Central memory CD8-positive, alpha-beta T cell (primary cell): Measurements from ENCODE around the gene PRDM16.

Experiments
- ATAC-seq: fragments of 150-1000 bp; cut with Tn5 transposase; replicated peaks from 2 replicates; pipeline ENCODE4 v1.10.0; 2022; ENCODE audit warnings: mild to moderate bottlenecking, moderate FRiP score, moderate number of reproducible peaks; ENCODE audit not compliant: poor library complexity, severe bottlenecking; ENCODE audit errors: extremely low read depth
- DNase-seq, 2 donors: peaks; one replicate each; pipeline ENCODE4 v3.0.0; 2021; ENCODE audit warnings: low spot score in 2 of 2
- H3K27ac Mint-ChIP-seq: one replicate; pipeline ENCODE4 v1.8.0; 2022; ENCODE audit warnings: low read depth, mild to moderate bottlenecking, moderate library complexity, mixed read lengths
- H3K27me3 Mint-ChIP-seq: one replicate; pipeline ENCODE4 v1.8.0; 2022; ENCODE audit warnings: mixed read lengths
- H3K36me3 Mint-ChIP-seq: one replicate; pipeline ENCODE4 v1.8.0; 2022; ENCODE audit warnings: mild to moderate bottlenecking, moderate library complexity, mixed read lengths; ENCODE audit not compliant: insufficient read depth
- H3K4me1 Mint-ChIP-seq: one replicate; pipeline ENCODE4 v1.8.0; 2022; ENCODE audit warnings: mixed read lengths
- H3K4me3 Mint-ChIP-seq: one replicate; pipeline ENCODE4 v1.8.0; 2022; ENCODE audit warnings: mild to moderate bottlenecking, moderate library complexity, mixed read lengths
- H3K9me3 Mint-ChIP-seq: one replicate; pipeline ENCODE4 v1.8.0; 2022; ENCODE audit warnings: mixed read lengths

The PRDM16 gene

DNA sequence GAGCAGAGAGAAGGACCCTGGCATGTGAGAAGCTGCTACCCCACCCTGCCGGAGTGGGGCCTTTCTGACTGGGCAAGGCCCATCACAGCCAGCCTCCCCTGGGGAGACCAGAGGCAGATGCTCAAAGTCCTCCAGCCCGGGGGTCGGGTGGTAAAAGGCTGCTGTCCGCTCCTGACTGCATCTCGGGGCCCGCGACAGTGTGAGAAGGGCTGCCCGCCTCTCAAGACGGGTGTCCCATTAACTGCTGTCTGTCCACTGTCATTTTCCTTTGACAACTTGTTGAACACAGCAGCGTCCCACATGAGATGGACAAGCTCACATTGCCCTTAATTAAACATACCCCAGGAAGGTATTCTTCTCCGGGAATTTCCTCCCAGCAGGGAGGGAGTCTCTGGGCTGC lies 294.0 kb downstream of the PRDM16 start:
- H3K36me3 Mint-ChIP-seq, result no peaks in the 10 kb centered on the region
- peaks cover 18% of the 10 kb centered on the region for H3K27me3 Mint-ChIP-seq
- H3K9me3 Mint-ChIP-seq, result no peaks in the 10 kb centered on the region
- ATAC-seq, result no peak
- no peak overlapping the region for H3K27ac Mint-ChIP-seq
- no peaks in the 10 kb centered on the region for H3K4me1 Mint-ChIP-seq
- no peak for DNase-seq
- H3K4me3 Mint-ChIP-seq, result no peak overlapping the region

DNA sequence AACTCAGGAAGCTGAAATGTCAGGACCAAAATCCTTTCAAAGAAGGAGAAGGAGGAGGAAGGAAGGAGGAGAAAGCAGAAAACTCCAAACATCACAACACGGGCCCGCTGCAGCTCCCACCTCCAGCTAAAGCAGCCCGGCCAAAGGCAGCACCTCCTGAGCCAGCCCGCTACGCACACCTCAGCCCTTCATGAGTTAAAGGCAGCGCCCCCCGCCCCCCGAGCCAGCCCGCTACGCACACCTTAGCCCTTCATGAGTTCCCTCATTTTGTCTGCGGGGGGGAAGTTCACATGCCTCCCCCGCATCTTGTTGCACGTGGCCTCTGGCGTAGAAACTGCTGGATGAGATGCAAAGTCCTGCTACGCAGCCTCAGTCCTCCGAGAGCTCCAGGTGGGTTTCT lies 294.8 kb downstream of the PRDM16 start:
- no peaks in the 10 kb centered on the region for H3K4me1 Mint-ChIP-seq
- peaks cover 18% of the 10 kb centered on the region for H3K27me3 Mint-ChIP-seq
- ATAC-seq (no peak), DNase-seq (no peak)
- H3K36me3 Mint-ChIP-seq, result no peaks in the 10 kb centered on the region
- no peaks in the 10 kb centered on the region for H3K9me3 Mint-ChIP-seq
- H3K4me3 Mint-ChIP-seq, result no peak overlapping the region
- H3K27ac Mint-ChIP-seq, result no peak overlapping the region

DNA sequence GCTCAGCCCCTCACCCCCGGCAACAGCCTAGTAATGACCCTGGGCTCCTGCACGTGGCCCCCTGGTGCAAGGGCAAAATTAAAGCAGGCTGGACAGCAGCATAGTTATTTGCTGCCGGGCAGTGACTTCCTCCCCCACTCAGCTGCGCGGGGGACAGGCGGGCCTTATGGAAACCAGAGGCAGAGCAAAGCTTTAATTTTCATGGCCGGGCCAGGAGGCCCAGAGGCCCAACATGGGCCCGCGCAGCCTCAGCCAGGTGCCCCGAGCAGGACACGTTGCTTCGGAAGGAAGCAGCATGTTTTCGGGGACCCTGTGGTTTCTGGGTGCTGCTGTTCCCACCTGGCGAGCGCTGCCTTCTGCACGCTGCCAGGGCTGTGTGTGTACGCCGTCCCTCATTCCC lies 295.5 kb downstream of the PRDM16 start:
- peaks cover 18% of the 10 kb centered on the region for H3K27me3 Mint-ChIP-seq
- no peaks in the 10 kb centered on the region for H3K9me3 Mint-ChIP-seq
- H3K4me3 Mint-ChIP-seq, result no peak overlapping the region
- H3K36me3 Mint-ChIP-seq, result no peaks in the 10 kb centered on the region
- no peak overlapping the region for H3K27ac Mint-ChIP-seq
- ATAC-seq (no peak), DNase-seq (no peak)
- no peaks in the 10 kb centered on the region for H3K4me1 Mint-ChIP-seq

DNA sequence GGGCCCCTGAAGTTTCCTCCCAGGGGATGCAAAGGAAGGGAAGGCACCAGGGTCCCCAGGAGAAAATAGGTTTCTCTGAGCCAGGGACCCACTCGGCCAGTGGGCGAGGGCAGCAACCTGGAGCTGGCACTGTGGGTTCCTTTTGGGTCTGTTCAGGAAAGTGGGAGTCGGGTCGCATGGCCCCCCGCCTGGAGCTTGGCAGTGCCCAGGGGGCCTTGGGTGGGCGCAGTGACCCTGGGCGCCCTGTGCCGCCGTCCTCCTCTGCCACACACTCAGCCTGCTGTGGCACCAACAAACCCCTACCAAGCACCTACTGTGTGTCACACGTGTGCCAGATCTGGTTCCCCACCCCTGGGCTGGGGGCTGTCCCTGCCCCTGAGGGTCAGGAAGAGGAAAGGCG lies 296.0 kb downstream of the PRDM16 start:
- Mint-ChIP-seq H3K4me1 (no peaks in the 10 kb centered on the region), H3K9me3 (no peaks in the 10 kb centered on the region), H3K27me3 (peaks cover 18% of the 10 kb centered on the region), H3K27ac (no peak overlapping the region), H3K4me3 (no peak overlapping the region), H3K36me3 (no peaks in the 10 kb centered on the region)
- DNase-seq, result no peak
- ATAC-seq, result no peak

DNA sequence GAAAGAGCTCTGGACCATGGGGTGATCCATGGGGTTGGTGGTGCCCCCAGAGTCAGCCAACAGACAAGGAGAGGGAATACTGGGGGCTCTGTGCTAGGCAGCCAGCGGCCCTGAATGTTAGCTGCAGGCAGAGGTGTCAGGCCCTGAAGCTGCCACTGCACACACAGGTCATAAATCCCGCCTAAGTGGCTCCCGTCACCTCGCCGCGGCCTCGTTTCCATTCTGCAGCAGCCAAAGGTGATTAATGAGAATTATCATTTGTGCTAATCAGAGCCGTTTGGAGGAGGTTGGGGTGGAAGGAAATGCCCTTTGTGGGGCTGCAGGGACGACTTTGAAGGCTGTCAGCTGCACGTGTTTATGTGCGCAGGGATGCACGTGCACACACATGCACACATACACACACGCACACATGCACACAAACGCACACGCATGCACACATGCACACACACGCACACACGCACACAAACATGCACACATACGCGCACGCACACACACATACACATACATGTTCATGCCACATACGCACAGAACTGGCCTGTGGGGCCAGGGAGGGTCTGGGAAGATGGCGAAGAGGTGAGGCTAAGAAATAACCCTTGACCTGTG lies 296.6 kb downstream of the PRDM16 start:
- no peaks in the 10 kb centered on the region for H3K9me3 Mint-ChIP-seq
- no peak overlapping the region for H3K4me3 Mint-ChIP-seq
- H3K27me3 Mint-ChIP-seq, result peaks cover 18% of the 10 kb centered on the region
- H3K27ac Mint-ChIP-seq, result no peak overlapping the region
- ATAC-seq, result no peak
- no peak for DNase-seq
- no peaks in the 10 kb centered on the region for H3K36me3 Mint-ChIP-seq
- no peaks in the 10 kb centered on the region for H3K4me1 Mint-ChIP-seq

DNA sequence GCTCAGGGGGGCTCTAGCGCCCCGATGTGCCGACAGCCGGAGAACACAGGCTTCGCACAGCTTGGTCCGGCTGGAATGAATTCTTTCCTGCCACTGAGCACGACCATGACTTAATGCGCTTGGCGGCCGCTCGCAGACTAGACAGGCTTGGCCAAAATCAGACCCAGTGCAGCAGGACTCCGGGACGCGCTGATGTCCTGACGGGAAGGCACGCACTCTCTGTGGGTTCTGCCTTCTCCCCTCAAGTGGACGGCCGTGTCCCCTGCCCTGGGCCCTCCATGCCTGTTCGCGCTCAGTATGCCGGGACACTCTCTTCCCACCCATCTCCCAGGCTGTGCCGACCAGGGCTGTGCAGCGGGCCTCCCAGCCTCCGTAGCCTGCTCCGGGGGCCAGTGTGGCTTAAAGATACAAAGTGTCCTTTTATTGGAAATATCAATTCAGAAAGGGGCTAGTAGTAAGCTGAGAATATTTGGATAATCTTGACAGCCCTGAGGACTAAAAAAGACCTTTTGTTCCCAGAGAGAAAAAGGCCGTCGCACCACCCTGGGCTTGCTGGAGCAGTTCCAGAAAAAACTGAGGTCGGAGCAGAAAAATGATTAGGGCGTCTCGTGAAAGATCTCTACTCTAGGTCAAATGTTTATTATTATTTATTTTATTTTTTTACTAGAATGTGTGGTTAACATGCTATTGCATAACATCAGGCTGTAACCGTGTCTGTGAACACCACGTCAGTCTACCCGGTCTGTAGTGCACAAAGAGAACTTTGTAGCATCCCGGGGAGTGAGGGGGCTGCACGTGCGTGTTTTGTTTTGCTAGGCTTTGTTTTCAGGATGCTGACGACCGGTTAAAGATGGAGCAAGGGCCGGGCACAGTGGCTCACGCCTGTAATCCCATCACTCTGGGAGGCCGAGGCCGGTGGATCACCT lies 297.4 kb downstream of the PRDM16 start:
- H3K4me3 Mint-ChIP-seq, result no peak overlapping the region
- H3K4me1 Mint-ChIP-seq, result no peaks in the 10 kb centered on the region
- H3K27me3 Mint-ChIP-seq, result peaks cover 14% of the 10 kb centered on the region
- DNase-seq (no peak), ATAC-seq (no peak)
- no peak overlapping the region for H3K27ac Mint-ChIP-seq
- H3K36me3 Mint-ChIP-seq, result no peaks in the 10 kb centered on the region
- no peaks in the 10 kb centered on the region for H3K9me3 Mint-ChIP-seq

DNA sequence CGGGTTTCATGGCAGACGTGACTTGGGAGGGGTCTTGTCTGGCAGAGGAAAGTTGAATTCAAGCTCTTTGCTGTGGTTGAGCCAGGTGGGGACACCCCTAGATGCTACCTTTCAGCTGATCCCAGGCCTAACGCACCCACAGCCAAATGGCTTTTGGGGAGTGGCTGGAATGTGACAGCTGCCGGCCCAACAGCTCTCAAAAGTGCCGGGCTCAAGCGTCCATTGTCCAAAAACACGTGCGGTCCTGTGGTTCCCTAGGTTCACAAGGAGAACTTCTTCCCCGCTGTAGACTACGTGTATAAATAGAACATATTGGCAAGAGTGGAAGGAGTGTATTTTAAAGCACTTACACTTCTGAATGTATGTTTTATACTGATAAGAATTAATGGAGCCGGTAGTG lies 298.4 kb downstream of the PRDM16 start:
- peaks cover 4% of the 10 kb centered on the region for H3K27me3 Mint-ChIP-seq
- H3K4me3 Mint-ChIP-seq, result no peak overlapping the region
- H3K9me3 Mint-ChIP-seq, result no peaks in the 10 kb centered on the region
- no peak overlapping the region for H3K27ac Mint-ChIP-seq
- DNase-seq (no peak), ATAC-seq (no peak)
- peaks cover 8% of the 10 kb centered on the region for H3K4me1 Mint-ChIP-seq
- no peaks in the 10 kb centered on the region for H3K36me3 Mint-ChIP-seq

DNA sequence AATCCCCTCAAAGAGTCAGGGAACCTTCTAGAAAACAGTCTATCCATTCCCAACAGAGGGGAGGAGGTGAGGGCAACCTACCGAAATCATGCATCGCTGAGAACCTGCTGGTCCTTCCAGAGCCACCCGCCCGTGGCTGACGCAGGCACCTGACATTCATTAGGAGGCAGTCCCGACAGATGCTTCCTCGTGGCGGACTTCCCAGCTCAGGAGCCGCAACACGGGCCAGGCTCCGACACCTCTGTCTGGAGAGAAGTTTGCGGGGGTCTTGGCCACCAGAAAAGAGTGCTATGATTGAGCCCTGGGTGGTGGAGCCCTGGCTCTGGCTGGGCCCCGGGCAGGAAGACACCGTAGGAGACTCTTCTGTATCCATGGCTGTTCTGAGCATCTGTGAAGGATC lies 299.1 kb downstream of the PRDM16 start:
- H3K4me1 Mint-ChIP-seq, result peaks cover 15% of the 10 kb centered on the region
- no peak overlapping the region for H3K4me3 Mint-ChIP-seq
- H3K36me3 Mint-ChIP-seq, result no peaks in the 10 kb centered on the region
- H3K27me3 Mint-ChIP-seq, result no peaks in the 10 kb centered on the region
- ATAC-seq, result no peak
- no peak for DNase-seq
- H3K9me3 Mint-ChIP-seq, result no peaks in the 10 kb centered on the region
- H3K27ac Mint-ChIP-seq, result no peak overlapping the region

DNA sequence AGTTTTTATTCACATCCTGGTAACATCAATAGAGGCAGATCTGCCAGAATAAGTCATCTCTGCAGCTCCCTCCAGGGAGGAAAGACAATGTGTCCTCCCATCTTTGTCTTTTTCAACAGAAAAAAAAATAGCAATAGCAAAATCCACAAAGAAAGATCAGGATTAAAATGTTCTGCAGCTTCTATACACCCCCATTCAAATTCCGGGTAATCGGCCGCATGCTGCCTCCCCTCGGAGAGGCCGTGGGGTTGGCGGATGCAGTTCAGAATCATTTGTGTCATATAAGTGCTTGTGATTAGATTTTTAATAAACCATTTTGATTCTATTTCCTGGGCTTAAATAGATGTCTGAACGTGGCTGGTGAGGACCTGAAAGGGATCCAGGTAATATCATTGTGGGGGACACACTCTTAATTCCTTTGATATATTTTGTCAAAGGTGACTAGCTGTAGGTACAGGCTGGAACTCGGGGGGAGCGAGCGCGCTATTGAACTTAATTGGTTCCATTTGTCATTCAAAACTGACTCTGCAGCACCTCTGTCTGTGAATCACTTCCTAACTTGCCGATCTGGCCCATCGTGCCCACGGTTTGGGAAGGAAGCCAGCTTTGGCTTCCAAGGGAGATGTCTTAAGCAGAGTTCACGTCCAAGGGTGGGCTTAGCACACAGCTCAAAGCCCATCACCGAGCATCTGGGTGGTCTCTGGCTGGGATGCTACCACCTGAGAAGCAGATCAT lies 299.9 kb downstream of the PRDM16 start:
- Mint-ChIP-seq H3K4me3 (no peak overlapping the region), H3K27ac (no peak overlapping the region), H3K36me3 (no peaks in the 10 kb centered on the region), H3K4me1 (peaks cover 20% of the 10 kb centered on the region), H3K9me3 (no peaks in the 10 kb centered on the region), H3K27me3 (no peaks in the 10 kb centered on the region)
- no peak for DNase-seq
- no peak for ATAC-seq

DNA sequence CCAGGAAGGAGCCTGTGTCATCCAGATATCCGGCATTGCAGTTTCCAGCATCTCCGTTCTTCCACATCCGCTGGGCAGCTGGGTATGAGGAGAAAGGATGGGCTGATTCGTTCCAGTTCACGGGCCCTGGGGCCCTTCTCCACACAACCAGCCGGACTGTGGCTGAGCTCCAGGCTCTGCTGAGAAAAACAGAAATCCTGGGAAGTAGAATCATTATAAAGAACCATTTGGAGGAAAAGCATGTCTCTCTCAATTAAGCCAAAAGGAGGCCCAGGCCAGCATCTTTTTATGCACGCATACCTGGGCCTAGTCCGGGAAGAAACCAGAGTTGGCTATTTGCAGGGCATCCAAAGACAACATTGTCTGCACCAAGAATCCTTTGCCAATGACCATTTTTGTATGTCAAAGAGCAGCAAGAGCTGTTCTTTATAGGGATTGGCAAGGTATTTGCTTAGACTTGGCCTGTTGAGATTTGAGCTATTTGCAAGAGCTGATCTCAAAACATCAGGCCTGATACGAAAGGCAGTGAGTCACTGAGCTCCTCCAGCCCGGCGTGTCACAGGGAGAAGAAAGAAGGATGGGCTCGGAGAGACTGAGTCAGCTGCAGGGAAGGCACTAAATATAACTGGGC lies 300.6 kb downstream of the PRDM16 start:
- H3K4me1 Mint-ChIP-seq, result peaks cover 20% of the 10 kb centered on the region
- ATAC-seq (no peak), DNase-seq (no peak)
- no peak overlapping the region for H3K27ac Mint-ChIP-seq
- no peaks in the 10 kb centered on the region for H3K27me3 Mint-ChIP-seq
- no peak overlapping the region for H3K4me3 Mint-ChIP-seq
- no peaks in the 10 kb centered on the region for H3K9me3 Mint-ChIP-seq
- H3K36me3 Mint-ChIP-seq, result no peaks in the 10 kb centered on the region

DNA sequence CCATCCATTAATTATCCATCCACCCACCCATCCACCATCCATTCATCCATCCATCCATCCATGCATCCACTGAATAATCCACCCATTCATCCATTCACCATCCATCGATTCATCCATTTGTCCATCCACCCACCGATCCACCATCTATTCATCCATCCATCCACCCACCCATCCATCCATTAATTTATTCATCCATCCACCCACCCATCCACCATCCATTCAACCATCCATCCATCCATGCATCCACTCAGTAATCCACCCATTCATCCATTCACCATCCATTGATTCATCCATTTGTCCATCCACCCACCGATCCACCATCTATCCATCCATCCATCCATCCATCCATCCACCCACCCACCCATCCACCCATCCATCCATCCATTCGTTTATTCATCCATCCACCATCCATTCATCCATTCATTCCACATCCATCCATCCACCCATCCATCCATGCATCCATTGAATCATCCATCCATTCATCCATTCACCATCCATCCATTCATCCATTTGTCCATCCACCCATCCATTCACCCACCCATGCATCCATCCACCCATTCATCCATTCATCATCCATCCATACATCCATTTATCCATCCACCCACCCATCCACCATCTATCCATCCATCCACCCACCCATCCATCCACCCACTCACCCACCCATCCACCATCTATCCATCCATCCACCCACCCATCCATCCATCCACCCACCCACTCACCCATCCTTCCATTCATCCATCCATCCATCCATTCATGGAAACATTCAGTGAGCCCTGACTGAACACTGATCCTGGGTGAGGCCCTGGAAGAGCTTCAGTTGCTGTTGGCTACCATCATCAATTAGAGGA lies 302.1 kb downstream of the PRDM16 start:
- Mint-ChIP-seq H3K4me1 (peaks cover 20% of the 10 kb centered on the region), H3K27ac (no peak overlapping the region)

DNA sequence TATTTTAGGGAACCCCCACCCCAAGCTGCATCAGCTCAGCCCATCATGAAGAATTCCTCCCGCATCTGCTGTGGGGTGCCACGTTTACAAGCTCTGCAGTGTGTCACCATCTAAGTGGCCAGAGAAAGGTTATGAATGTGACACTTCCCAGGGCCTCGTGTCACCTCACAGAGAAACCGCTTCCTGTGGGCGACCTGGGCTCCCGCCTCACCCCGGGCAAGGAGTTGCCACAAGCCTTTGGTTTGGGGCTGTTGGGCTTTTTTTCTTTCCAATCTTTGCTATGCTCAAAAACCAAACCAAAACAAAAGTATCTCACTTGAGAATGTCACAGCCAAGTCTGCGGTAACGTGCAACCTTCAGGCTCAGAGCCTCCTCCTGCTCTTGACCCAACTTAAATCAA lies 303.3 kb downstream of the PRDM16 start:
- H3K4me3 Mint-ChIP-seq, result peak overlapping the region; percentile 69
- peaks cover 9% of the 10 kb centered on the region for H3K27me3 Mint-ChIP-seq
- no peaks in the 10 kb centered on the region for H3K36me3 Mint-ChIP-seq
- peak overlapping the region; percentile 88 for H3K27ac Mint-ChIP-seq
- ATAC-seq, result peak; percentile 72
- peaks cover 20% of the 10 kb centered on the region for H3K4me1 Mint-ChIP-seq
- peak in 1 of 2 donors; percentile 52 for DNase-seq
- no peaks in the 10 kb centered on the region for H3K9me3 Mint-ChIP-seq

More for the DNA sequence above, 302.1 kb downstream of the PRDM16 start:
- Mint-ChIP-seq H3K27me3 (no peaks in the 10 kb centered on the region), H3K36me3 (no peaks in the 10 kb centered on the region), H3K4me3 (no peak overlapping the region), H3K9me3 (no peaks in the 10 kb centered on the region)
- DNase-seq (no peak), ATAC-seq (no peak)
